ENCODE results near the gene RRP1B.
"Not testable (repeated sequence)": the region's sequence is repeated elsewhere in the genome, so short reads cannot be mapped to it uniquely, and the experiment has no call there.

RRP1B gene

DNA sequence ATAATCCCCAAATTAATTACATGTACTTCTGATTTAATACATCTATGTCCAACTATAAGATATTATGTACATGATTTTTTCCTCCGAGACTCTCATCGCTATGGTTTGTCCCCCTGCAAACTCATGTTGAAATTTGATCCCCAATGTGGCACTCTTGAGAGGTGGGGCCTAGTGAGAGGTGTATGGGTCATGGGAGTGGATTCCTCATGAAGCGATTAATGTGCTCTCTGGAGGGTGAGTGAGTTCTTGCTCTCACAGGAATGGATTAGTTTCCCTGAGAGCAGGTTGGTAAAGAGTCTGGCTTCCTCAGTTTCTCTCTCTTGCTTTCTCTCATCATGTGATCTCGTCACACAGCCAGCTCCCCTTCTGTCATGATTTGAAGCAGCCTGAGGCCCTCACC lies 16.2 kb upstream of the RRP1B start:
- no peak for DNase-seq

GRCh38 chr21:43644071-43644470 lies 15.3 kb upstream of the RRP1B start:
- no peak for DNase-seq

DNA sequence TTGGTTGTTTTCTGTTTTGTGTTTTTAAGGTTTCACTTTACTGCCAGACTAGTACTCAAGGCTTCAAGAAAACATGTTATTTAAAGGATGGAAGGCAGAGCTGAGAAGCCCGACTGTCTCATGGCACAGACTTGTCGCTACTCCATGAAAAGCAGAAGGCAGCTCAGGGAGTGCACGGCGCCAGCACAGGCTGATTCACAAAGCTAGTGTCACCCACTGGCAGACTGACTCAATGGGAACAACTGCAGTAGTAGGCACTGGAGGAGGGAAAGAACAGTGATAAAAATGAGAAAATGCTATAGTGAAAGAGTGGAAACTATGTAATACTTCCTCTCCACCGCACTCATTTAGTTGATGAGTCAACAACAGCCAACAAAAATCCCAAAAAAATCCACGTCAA lies 14.8 kb upstream of the RRP1B start:
- peak; percentile 60 for DNase-seq

- peak; percentile 87 for DNase-seq
Measured at GRCh38 chr21:43645136-43645891, 14.0 kb upstream of the RRP1B start.

GRCh38 chr21:43645976-43646375 lies 13.4 kb upstream of the RRP1B start:
- DNase-seq, result no peak

GRCh38 chr21:43646550-43647260 lies 12.7 kb upstream of the RRP1B start:
- peak; percentile 93 for DNase-seq

DNA sequence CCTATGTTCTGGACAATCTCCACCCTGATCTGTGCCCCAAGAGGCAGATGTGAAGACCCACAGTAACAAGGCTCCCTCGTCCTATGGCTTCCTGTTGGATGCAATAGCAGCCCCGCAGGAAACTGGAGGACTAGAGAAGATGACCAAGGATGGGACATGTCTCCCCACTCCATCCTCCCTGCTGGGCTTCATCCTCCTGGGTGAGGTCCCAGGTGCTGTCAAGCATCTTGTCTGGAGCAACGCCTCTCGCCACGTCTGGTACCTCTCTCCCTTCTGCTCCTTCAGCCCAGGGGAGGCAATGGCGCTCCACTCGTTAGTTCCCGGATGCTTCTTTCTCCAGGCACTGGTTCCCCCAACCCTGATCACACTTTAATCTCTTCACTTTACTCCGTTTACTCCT lies 11.2 kb upstream of the RRP1B start:
- DNase-seq, result no peak

GRCh38 chr21:43651926-43652325 lies 7.4 kb upstream of the RRP1B start:
- DNase-seq, result not testable (repeated sequence)

DNA sequence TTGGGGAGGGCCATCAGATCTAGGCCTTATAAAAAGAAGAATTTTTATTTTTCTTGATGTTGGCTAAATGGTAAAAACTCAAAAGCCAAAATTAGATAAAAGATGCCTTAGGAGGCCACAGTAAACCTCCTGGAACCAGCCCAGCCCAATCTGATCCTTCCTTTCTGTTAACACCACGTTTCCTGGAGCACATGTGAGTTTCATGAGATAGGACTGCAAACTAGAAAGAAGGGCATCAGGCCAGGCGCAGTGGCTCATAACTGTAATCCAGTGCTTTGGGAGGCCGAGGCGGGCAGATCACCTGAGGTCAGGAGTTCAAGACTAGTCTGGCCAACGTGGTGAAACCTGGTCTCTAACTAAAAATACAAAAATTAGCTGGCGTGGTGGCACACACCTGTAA lies 6.7 kb upstream of the RRP1B start:
- no peak for DNase-seq

GRCh38 chr21:43653626-43654025 lies 5.7 kb upstream of the RRP1B start:
- no peak for DNase-seq

DNA sequence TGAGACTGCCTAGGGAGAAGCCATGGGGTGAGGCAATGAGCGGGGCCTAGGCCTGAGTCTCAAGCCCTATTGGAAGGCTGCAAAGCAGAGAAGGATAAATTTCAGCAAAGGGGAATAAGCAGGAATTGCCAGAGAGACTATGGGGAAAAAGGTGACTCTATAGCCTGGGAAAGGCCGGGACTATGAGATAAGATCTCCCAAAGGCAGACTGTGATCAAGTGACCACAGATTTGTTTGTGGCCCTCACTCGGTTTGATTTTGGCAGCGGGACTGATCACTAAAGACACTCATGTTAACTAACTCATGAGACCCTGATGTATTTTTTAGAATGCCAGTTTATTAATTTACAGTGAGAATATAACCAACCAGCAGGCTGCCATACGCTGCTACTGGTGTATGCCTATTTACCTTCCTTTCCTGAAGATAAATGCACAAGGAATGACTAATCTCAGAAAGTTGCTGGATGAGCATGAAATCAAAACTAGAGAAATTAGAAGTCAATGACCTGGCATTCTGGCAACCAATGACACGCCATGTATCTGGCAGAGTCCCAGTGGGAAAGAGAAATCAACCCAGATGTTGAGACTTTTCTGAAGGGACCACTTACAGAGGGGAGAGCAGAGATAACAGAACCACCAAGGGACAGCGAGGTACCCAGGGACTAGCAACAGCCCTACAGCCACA lies 4.4 kb upstream of the RRP1B start:
- DNase-seq, result peak; percentile 57

- DNase-seq, result no peak
Measured at GRCh38 chr21:43657355-43658087, 1.8 kb upstream of the RRP1B start.

DNA sequence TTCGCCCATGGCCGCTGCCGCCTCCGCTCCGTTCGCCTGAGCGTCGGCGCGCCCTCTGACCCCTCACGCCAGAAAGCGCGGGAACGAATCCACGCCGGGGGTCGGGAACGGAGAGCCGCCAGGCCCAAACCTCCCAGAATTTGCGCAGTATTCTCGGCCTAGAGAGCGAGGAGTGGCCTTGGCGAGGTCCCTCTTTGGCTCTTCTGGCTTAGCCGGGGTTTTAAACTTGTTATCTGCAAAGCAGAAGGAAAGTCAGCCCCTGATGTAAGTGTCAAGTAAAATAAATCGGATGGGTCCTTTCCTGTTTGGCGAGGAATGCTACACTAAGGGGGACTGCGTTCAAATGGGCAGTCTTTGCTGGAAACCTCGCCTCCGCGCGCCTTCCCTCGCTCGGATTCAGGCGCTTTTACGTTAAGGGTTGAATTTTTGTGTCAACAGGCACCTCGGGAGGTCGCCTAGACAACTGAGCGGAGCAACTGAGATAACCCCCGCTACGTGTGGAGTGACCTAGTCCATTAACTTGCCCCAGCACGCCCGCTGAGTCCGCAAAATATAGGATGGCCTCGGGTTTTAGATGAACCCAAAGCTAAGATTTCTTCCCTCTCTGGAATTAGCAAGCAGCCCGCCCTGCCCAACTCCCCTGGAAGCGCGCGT lies 1.1 kb upstream of the RRP1B start:
- DNase-seq, result no peak

- no peak for DNase-seq
Measured at GRCh38 chr21:43658769-43659135, 608 bp upstream of the RRP1B start.

DNA sequence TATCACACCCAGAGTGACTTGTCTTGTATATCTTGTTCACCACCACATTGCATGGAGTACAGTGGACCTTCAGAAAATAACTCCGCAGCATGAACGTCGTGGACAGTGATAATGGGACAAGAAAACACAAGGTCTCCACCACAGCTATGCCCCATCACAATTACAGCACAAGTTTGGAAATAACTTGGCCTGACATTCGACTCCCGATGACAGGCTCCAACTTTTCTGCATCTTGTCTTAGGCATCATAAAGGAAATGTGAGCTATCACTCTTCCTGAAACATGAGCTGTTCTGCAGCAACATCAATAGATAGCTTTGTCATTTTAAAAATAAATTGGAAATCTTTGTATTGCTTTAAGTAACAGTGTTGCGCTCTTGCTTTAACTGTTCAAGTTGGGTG lies 2.9 kb downstream of the RRP1B start:
- no peak for DNase-seq

- DNase-seq, result no peak
Measured at GRCh38 chr21:43663033-43663432, 3.7 kb downstream of the RRP1B start.

DNA sequence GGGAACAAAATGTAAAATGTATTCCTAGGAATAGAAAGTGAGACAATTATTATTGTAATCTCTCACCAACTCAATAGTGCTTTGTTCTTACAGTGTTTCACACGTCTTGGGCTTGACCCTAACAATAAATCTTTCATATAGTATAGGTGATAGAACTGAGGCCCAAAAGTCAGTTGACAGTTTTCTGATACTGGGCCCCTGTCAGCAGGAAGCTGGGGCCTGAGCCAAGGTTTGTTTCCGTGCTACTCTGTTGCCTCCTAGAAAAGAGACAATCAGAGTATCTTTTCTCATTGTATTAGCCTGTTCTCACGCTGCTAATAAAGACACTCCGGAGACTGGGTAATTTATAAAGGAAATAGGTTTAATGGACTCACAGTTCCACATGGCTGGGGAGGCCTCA lies 5.0 kb downstream of the RRP1B start:
- no peak for DNase-seq

GRCh38 chr21:43665879-43666278 lies 6.5 kb downstream of the RRP1B start:
- no peak for DNase-seq

DNA sequence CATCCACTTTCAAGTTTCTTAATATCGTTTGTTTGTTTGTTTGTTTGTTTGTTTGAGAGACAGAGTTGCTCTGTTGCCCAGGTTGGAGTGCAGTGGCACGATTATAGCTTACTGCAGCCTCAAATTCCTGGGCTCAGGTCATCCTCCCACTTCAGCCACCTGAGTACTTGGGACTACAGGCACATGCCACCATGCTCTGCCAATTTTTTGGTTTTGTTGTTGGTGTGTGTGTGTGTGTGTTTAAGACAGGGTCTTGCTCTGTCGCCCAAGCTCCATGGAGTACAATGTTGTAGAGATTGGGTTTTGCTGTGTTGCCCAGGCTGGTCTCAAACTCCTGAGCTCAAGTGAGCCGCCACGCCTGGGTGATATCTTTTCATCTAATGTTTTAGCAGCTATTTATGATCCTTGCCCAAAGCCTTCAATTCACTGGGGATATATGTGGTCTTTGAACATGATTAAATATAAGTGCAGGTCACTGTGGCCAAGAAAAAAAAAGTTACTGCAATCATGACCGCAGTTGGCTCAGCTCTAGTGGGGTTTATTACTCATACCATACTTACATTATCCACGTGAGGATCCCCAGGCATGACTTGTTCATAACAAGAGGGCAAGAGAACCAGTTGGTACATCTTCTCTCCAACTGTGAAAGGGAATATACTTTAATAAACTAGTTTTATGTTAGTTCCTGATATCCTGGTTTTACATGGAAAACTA lies 8.0 kb downstream of the RRP1B start:
- DNase-seq, result peak; percentile 59

DNA sequence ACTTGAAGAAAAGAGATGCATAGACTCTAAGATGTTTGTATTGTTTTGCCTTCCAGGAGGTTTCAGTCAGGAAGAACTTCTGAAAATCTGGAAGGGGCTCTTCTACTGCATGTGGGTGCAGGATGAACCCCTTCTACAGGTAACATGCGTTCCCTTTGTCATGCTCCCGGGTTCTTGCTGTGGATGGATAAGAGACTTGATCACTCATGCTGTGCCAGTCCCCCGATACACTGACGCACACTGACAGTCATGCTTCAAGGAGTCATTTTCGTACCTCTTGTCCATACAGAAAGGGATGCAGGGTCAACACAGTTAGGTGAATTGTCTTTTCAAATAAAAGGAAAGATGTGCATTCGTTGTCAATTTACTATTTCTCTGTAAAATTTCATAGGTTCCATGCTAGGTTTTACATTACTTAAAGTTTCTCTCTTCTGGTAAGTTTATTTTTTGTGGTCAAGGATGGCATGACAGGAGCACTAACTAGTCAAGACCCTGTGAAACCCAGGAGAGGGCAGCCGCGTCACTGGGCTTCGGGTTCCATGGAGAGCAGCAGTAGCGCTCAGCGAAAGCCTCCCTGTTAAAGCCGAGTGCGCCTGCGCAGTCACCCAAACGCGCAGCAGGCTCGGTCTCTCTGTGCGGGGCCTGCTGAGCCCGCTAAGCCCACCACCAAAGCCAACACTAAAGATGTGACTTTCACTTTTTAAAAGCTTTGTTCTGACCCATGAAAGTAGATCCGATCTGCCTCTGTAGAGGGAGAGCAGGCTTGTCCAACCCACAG lies 10.7 kb downstream of the RRP1B start:
- DNase-seq, result no peak

- no peak for DNase-seq
Measured at GRCh38 chr21:43675871-43676270, 16.5 kb downstream of the RRP1B start.

Measured in fibroblast of skin of scalp (primary cell).